ENCODE data around the gene USP38. TPM values are rescaled to one million over a fixed set of nuclear protein-coding genes. Genes with fewer than 3 reads are reported as not detected.

Gene USP38
- total and polyA plus RNA-seq, 2 of the 4 experiments (the other 2 are of a cell fraction), result 5.5 to 17.0 TPM

DNA sequence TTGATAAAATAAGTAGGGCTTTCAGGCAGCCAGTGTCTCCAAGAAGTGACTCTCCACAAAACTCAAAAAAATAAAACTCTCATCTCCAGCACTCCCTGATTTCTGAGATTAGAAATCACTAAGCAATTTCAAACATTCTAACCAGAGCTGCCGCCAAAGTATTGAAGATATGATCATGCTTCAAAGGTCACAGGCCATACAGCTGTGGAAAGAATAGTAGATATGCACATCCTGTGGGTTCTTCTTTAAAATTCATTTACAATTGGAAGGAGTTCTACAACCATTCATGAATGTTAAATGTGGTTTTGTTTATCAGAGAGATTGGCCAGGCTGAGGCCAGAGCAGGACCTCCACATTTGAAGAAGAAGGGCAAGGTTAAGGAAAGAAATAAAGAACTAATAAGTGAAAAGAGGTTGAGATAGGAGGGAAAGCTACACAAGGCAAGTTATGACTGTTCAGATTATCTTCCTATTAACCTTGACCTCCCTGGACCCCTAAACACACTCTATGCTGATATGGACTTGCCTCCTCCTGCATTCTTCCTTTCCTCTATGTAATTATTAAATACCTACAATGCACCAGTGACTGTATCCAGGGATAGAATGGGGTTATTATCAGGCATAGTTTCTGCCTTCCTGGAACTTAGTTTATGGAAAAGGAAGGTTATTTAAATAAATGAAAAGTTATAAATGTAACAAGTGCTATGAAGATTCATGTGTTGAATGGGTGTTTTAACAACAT, 56.4 kb downstream of the USP38 start:
- no CpG with 5 or more reads among the region's 1 CpG for WGBS, 2 experiments (ENCODE audit: extremely low coverage in 2 of 2, insufficient read length in 1 of 2)
- peaks cover 7% of the 10 kb centered on the region; the same call in 1 of the 2 replicates for H3K4me1 ChIP-seq (ENCODE audit: control insufficient read depth, insufficient read depth, low read length)
- TF ChIP-seq RCOR1 (IDR thresholded peaks at IDR 0.05; ENCODE audit: insufficient replicate concordance, low read length) (no peak), MAFK (IDR thresholded peaks at IDR 0.05; ENCODE audit: low read depth, low read length) (no peak), RFX5 (IDR thresholded peaks at IDR 0.05; ENCODE audit: low read depth, low read length) (no peak), CTCF (conservative IDR thresholded peaks at IDR 0.05; ENCODE audit: low read depth, low read length) (no peak), FOS (IDR thresholded peaks at IDR 0.05; ENCODE audit: low read depth, low read length) (no peak), NFE2L2 (IDR thresholded peaks at IDR 0.05; ENCODE audit: low read depth, low read length) (no peak), MXI1 (IDR thresholded peaks at IDR 0.05; ENCODE audit: borderline replicate concordance, low read depth, low read length) (no peak), SMC3 (IDR thresholded peaks at IDR 0.05; ENCODE audit: low read depth, low read length) (no peak), CEBPB (IDR thresholded peaks at IDR 0.05; ENCODE audit: low read depth, low read length) (no peak), CHD1 (IDR thresholded peaks at IDR 0.05; ENCODE audit: low read depth, low read length) (no peak), BHLHE40 (IDR thresholded peaks at IDR 0.05; ENCODE audit: low read depth, low read length) (no peak), MAZ (IDR thresholded peaks at IDR 0.05; ENCODE audit: borderline replicate concordance, low read depth, low read length) (no peak), POLR2A (IDR thresholded peaks at IDR 0.05; ENCODE audit: low read depth, low read length) (no peak)
- TF ChIP-seq, protein P1, sequence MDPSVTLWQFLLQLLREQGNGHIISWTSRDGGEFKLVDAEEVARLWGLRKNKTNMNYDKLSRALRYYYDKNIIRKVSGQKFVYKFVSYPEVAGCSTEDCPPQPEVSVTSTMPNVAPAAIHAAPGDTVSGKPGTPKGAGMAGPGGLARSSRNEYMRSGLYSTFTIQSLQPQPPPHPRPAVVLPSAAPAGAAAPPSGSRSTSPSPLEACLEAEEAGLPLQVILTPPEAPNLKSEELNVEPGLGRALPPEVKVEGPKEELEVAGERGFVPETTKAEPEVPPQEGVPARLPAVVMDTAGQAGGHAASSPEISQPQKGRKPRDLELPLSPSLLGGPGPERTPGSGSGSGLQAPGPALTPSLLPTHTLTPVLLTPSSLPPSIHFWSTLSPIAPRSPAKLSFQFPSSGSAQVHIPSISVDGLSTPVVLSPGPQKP (IDR thresholded peaks at IDR 0.05; ENCODE audit: borderline replicate concordance, low read depth, low read length), result no peak
- TF ChIP-seq, protein P2, sequence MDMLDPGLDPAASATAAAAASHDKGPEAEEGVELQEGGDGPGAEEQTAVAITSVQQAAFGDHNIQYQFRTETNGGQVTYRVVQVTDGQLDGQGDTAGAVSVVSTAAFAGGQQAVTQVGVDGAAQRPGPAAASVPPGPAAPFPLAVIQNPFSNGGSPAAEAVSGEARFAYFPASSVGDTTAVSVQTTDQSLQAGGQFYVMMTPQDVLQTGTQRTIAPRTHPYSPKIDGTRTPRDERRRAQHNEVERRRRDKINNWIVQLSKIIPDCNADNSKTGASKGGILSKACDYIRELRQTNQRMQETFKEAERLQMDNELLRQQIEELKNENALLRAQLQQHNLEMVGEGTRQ (IDR thresholded peaks at IDR 0.05; ENCODE audit: low read depth, low read length), result no peak

More for the DNA sequence above, 56.4 kb downstream of the USP38 start:
- no peak overlapping the region for H3K23ac ChIP-seq (ENCODE audit: low read depth, low read length)
- dilution Hi-C loops (cut with HindIII; ENCODE audit: low sequenced_read_pairs, unreplicated experiment) (no loop called here), in situ Hi-C loops (cut with MboI; ENCODE audit: low sequenced_read_pairs) (no loop called here), intact Hi-C loops (cut with micrococcal nuclease) (no loop called here)
- no peak overlapping the region for H2BK15ac ChIP-seq (ENCODE audit: low read depth, low read length)
- no peaks in the 10 kb centered on the region for H3K27me3 ChIP-seq (ENCODE audit: control insufficient read depth, insufficient read depth, low read length)
- H3K9ac ChIP-seq (ENCODE audit: low read depth, low read length), result no peak overlapping the region
- H3K4ac ChIP-seq (ENCODE audit: low read depth, low read length), result no peak overlapping the region
- peak overlapping the region; percentile 72 for H4K5ac ChIP-seq (ENCODE audit: low read depth, low read length)
- H4K20me1 ChIP-seq (ENCODE audit: insufficient read depth, low read length), result no peaks in the 10 kb centered on the region
- no peak overlapping the region for H3K56ac ChIP-seq (ENCODE audit: extremely low read depth, insufficient read depth, low read length)
- H3K9me3 ChIP-seq (ENCODE audit: control insufficient read depth, insufficient read depth, low read length), result no peaks in the 10 kb centered on the region
- H4K91ac ChIP-seq (ENCODE audit: insufficient read depth, low read depth, low read length), result no peak overlapping the region
- H3K27ac ChIP-seq (ENCODE audit: insufficient read depth, low read length), result peak overlapping the region; percentile 35; the same call in 1 of the 2 replicates
- peak overlapping the region; percentile 85; the same call in 1 of the 2 replicates for H3K18ac ChIP-seq (ENCODE audit: low read depth, low read length)
- peak; percentile 22 for DNase-seq
- ATAC-seq (ENCODE audit: low read depth), result peak; percentile 40
- H2AK5ac ChIP-seq (ENCODE audit: low read depth, low read length), result no peak overlapping the region
- CTCF ChIA-PET, result no interaction called here
- POLR2A ChIA-PET (ENCODE audit: unreplicated experiment), result no interaction called here
- no peak overlapping the region for H2BK120ac ChIP-seq (ENCODE audit: low read depth, low read length)
- H3K36me3 ChIP-seq (ENCODE audit: control insufficient read depth, insufficient read depth, low read length), result no peaks in the 10 kb centered on the region
- H3K4me2 ChIP-seq (ENCODE audit: low read depth, low read length), result no peak overlapping the region
- no peaks in the 10 kb centered on the region for H3K79me1 ChIP-seq (ENCODE audit: low read depth in 1 of 2, low read length in 2 of 2)
- H2AFZ ChIP-seq (replicated peaks; ENCODE audit: low read length, poor library complexity), result no peak overlapping the region
- H2BK5ac ChIP-seq (ENCODE audit: low read depth, low read length, poor library complexity, severe bottlenecking), result peak overlapping the region; percentile 77
- no TSS peak for BruUV-seq (replicated peaks)
- H4K8ac ChIP-seq (ENCODE audit: low read depth in 2 of 2, low read length in 2 of 2), result peak overlapping the region in 1 of 2 experiments; percentile 6; a peak in 1 of 4 replicates
- H3K9me1 ChIP-seq (ENCODE audit: insufficient read depth, low read length), result 0 out of 2 replicates have a peak, but pooled peaks cover 3% of the 10 kb centered on the region
- H2AK9ac ChIP-seq (replicated peaks; ENCODE audit: low read depth, low read length, poor library complexity), result no peak overlapping the region
- H3K4me3 ChIP-seq (ENCODE audit: insufficient read depth, low read depth, low read length), result no peak overlapping the region
- H3K14ac ChIP-seq (replicated peaks; ENCODE audit: low read depth, low read length), result no peak overlapping the region
- no peak overlapping the region for H2BK20ac ChIP-seq (ENCODE audit: low read depth, low read length)

All from IMR-90 (cell line).